Cardiac muscle cell (in vitro differentiated cells and primary cell): ENCODE results near the gene ZNF665. TPM values are rescaled to one million over a fixed set of nuclear protein-coding genes. Genes with fewer than 3 reads are reported as not detected.
A peak's percentile ranks its signal among the peaks of the same experiment; 100 is the strongest.

Source experiments
- DNase-seq, 2 donors: peaks; one replicate each; pipeline versions ENCODE4 v3.0.0 to v3.0.0-alpha.2; 2010 to 2017; ENCODE audit warnings: low read depth in 1 of 2, low spot score in 1 of 2
- H3K27ac ChIP-seq: fragments of 200-600 bp; sonication (generic); 2 replicates; pipeline ENCODE4 v1.5.1; 2016
- H3K27me3 ChIP-seq: fragments of 200-600 bp; sonication (generic); 2 replicates; pipeline ENCODE4 v1.6.0; 2016; ENCODE audit warnings: control low read depth
- H3K36me3 ChIP-seq: fragments of 200-600 bp; sonication (generic); 2 replicates; pipeline ENCODE4 v1.5.1; 2016; ENCODE audit warnings: control low read depth
- H3K4me1 ChIP-seq: fragments of 200-600 bp; sonication (generic); 2 replicates; pipeline ENCODE4 v1.8.1; 2017; ENCODE audit warnings: low read depth, mild to moderate bottlenecking, mixed run types
- H3K4me3 ChIP-seq: fragments of 200-600 bp; sonication (generic); 2 replicates; pipeline ENCODE4 v1.5.1; 2016; ENCODE audit warnings: mild to moderate bottlenecking
- H3K9me3 ChIP-seq: fragments of 200-600 bp; sonication (generic); 2 replicates; pipeline ENCODE4 v1.5.1; 2017; ENCODE audit warnings: low read depth, mild to moderate bottlenecking, control low read depth
- polyA plus RNA-seq: library from polyadenylated mRNA; unstranded; fragments of >200 nt; fragmentation: Nextera tagmentation; extraction: Ambion mirVana; gene quantifications from 2 replicates; pipeline ENCODE4 v1.2.1, GENCODE V29; 2016
- total RNA-seq: library from RNA; depleted of rRNA; stranded (reverse); fragments of >200 nt; gene quantifications from 2 replicates; pipeline ENCODE4 v1.2.3, GENCODE V29; 2016
- TF ChIP-seq, protein P1 (sequence below): IDR thresholded peaks from 2 replicates; pipeline ENCODE4 v1.5.1; 2012; ENCODE audit warnings: low read depth, mild to moderate bottlenecking, low read length

ZNF665 gene
- total and polyA plus RNA-seq, 2 experiments from 2014 or later, result 1.4 to 4.1 TPM

GRCh38 chr19:53147645-53148044 is 45.5 kb downstream of the ZNF665 start:
- TF ChIP-seq, protein P1, sequence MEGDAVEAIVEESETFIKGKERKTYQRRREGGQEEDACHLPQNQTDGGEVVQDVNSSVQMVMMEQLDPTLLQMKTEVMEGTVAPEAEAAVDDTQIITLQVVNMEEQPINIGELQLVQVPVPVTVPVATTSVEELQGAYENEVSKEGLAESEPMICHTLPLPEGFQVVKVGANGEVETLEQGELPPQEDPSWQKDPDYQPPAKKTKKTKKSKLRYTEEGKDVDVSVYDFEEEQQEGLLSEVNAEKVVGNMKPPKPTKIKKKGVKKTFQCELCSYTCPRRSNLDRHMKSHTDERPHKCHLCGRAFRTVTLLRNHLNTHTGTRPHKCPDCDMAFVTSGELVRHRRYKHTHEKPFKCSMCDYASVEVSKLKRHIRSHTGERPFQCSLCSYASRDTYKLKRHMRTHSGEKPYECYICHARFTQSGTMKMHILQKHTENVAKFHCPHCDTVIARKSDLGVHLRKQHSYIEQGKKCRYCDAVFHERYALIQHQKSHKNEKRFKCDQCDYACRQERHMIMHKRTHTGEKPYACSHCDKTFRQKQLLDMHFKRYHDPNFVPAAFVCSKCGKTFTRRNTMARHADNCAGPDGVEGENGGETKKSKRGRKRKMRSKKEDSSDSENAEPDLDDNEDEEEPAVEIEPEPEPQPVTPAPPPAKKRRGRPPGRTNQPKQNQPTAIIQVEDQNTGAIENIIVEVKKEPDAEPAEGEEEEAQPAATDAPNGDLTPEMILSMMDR, result no peak
- H3K9me3 ChIP-seq, result no peaks in the 10 kb centered on the region
- no peaks in the 10 kb centered on the region for H3K36me3 ChIP-seq
- H3K4me3 ChIP-seq, result no peak overlapping the region
- no peak for DNase-seq
- no peak overlapping the region for H3K27ac ChIP-seq
- H3K27me3 ChIP-seq, result no peaks in the 10 kb centered on the region
- no peaks in the 10 kb centered on the region for H3K4me1 ChIP-seq

- TF ChIP-seq, protein P1, result no peak
- Histone ChIP-seq H3K9me3 (peaks cover 4% of the 10 kb centered on the region), H3K4me1 (no peaks in the 10 kb centered on the region), H3K36me3 (peaks cover 10% of the 10 kb centered on the region), H3K27ac (no peak overlapping the region), H3K4me3 (no peak overlapping the region), H3K27me3 (no peaks in the 10 kb centered on the region)
- no peak for DNase-seq
These were observed 52.8 kb downstream of the ZNF665 start for GRCh38 chr19:53140351-53140750.

DNA sequence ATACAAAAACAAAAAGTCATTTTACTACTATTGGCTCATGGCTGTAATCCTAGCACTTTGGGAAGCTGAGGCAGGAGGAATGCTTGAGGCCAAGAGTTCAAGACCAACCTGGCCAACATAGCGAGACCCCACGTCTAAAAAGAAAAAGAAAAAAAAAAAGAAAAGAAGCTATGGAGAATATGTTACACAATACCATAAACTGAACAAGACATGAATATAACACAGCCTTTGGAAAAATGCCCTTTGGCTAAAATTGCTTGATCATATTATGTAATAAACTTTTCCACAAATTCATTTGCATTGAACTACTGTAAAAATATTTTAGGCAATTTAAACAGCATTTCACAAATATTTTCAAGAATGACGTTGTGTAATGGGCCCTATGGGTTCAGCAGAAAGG is 56.7 kb downstream of the ZNF665 start:
- Histone ChIP-seq H3K27me3 (no peaks in the 10 kb centered on the region), H3K9me3 (peaks cover 4% of the 10 kb centered on the region), H3K4me1 (no peaks in the 10 kb centered on the region), H3K27ac (no peak overlapping the region), H3K36me3 (peaks cover 6% of the 10 kb centered on the region), H3K4me3 (no peak overlapping the region)
- DNase-seq, result no peak
- TF ChIP-seq, protein P1, result no peak

GRCh38 chr19:53132141-53132991 is 60.8 kb downstream of the ZNF665 start, which contains the start of gene ZNF415:
Gene ZNF415, minus strand, starts transcription at chr19:53132910. Its CDS starts 10,234 bp downstream, at chr19:53122676.
- H3K4me3 ChIP-seq, result peak within 1 kb of the TSS; percentile 80
- peak within 1 kb of the TSS; percentile 41 for H3K27ac ChIP-seq
- no peaks in the 10 kb centered on the region for H3K9me3 ChIP-seq
- TF ChIP-seq, protein P1, result no peak
- peaks cover under 1% of the 10 kb centered on the region for H3K4me1 ChIP-seq
- H3K27me3 ChIP-seq, result no peaks in the 10 kb centered on the region
- peak; percentile 83 to 92 for DNase-seq
- no peaks in the 10 kb centered on the region for H3K36me3 ChIP-seq

DNA sequence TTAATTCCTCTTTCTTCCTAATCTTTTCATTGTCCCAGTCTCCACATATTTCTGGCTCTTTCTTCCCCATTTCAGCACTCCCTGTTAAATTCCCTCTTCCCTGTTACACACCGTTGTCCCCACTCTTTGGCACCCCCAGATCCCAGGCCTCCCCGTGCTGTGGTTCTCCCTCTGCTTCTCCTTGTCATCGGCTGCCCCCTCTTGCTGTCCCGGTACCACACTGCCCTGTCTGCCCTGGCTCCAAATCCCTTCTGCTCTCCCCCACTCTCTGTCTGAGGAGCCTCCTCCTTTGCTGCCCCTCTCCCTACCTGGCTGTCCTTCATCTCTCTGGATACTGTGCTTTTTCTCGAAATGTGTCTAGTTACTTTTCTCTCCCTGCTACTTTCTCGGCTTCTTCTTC is 61.4 kb downstream of the ZNF665 start:
- H3K27ac ChIP-seq, result no peak overlapping the region
- H3K36me3 ChIP-seq, result no peaks in the 10 kb centered on the region
- peaks cover 3% of the 10 kb centered on the region for H3K4me1 ChIP-seq
- TF ChIP-seq, protein P1, result no peak
- H3K27me3 ChIP-seq, result no peaks in the 10 kb centered on the region
- H3K4me3 ChIP-seq, result peak overlapping the region; percentile 80
- no peaks in the 10 kb centered on the region for H3K9me3 ChIP-seq
- DNase-seq, result no peak
